Measurements from ENCODE around the gene MAGEB2.

Gene MAGEB2

GRCh38 chrX:30262763-30263162, 47.4 kb downstream of the MAGEB2 start:
- DNase-seq = no peak
- intact Hi-C loops (cut with DNase I) = no loop called here
